Activated naive CD8-positive, alpha-beta T cell treated with anti-CD3 and anti-CD28 coated beads, Interleukin-2, amount 50 U/mL, for 24 hours (primary cell): ENCODE measurements around the gene AAMDC.
"Not testable (repeated sequence)": the region's sequence is repeated elsewhere in the genome, so short reads cannot be mapped to it uniquely, and the experiment has no call there.

Source experiments
- ATAC-seq: fragments of 150-1000 bp; cut with Tn5 transposase; one replicate; pipeline ENCODE4 v1.10.0; 2021
- DNase-seq: peaks from one replicate; pipeline ENCODE4 v3.0.0; 2021
- H3K27ac Mint-ChIP-seq: one replicate; pipeline ENCODE4 v1.8.0; 2021; ENCODE audit warnings: mild to moderate bottlenecking, mixed read lengths
- H3K27me3 Mint-ChIP-seq: one replicate; pipeline ENCODE4 v1.8.0; 2021; ENCODE audit warnings: mixed read lengths
- H3K36me3 Mint-ChIP-seq: one replicate; pipeline ENCODE4 v1.8.0; 2021; ENCODE audit warnings: low read depth, mixed read lengths
- H3K4me1 Mint-ChIP-seq: one replicate; pipeline ENCODE4 v1.8.0; 2021; ENCODE audit warnings: mixed read lengths
- H3K4me3 Mint-ChIP-seq: one replicate; pipeline ENCODE4 v1.8.0; 2021; ENCODE audit warnings: mild to moderate bottlenecking, moderate library complexity, mixed read lengths
- H3K9me3 Mint-ChIP-seq: one replicate; pipeline ENCODE4 v1.8.0; 2021; ENCODE audit warnings: mixed read lengths

The AAMDC gene

DNA sequence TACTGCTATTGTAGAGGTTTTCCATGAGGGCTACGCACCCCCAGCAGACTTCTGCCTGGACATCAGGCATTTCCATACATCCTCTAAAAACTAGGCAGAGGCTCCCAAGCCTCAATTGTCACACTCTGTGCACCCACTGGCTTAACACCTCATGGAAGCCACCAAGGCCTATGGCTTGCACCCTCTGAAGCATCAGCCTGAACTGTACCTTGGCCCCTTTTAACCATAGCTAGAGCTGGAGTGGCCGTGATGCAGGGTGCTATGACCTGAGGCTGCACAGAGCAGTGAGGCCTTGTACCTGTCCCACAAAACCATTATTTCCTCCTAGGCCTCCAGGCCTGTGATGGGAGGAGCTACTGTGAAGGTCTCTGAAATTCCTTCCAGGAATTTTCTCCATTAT lies 33.9 kb downstream of the AAMDC start:
- Mint-ChIP-seq H3K27me3 (no peaks in the 10 kb centered on the region), H3K9me3 (peaks cover 5% of the 10 kb centered on the region), H3K36me3 (peaks cover 24% of the 10 kb centered on the region), H3K4me1 (no peaks in the 10 kb centered on the region), H3K4me3 (no peak overlapping the region), H3K27ac (no peak overlapping the region)
- DNase-seq: no peak
- ATAC-seq: no peak

DNA sequence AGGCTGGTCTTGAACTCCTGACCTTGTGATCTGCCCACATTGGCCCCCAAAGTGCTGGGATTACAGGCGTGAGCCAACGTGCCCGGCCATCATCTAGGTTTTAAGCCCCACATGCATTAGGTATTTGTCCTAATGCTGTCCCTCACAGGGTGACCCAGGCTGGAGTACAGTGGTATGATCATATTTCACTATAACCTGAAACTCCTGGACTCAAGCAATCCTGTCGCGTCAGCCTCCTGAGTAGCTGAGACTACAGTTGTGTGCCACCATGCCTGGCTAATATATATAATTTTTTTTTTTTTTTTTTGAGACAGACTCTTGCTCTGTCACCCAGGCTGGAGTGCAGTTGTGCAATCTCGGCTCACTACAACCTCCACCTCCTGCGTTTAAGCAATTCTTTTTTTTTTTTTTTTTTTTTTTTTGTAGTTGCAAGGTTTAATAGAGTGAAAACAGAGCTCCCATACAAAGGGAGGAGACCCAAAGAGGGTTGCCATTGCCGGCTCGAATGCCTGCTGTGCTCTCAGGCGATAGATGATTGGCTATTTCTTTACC lies 37.0 kb downstream of the AAMDC start:
- not testable (repeated sequence) for ATAC-seq

DNA sequence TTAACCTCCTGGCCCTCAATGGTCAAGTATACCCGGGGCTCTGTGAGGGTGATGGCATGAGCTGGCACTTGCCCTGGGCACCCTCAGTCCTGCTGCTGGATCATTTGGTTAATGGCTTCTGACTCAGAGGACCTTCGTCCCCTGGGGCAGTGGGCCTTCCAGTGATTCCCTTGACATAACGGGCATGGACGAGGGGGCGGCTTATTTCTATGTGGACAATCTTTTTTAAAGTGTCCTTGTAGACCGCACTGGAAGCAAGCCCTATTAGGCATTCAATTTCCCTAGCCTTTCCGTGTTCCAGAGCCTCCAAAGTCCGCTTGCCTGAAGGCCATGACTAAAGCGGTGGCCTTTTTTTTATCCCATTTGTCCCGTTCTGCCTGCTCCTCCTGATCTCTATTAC lies 40.5 kb downstream of the AAMDC start:
- not testable (repeated sequence) for H3K36me3 Mint-ChIP-seq, ATAC-seq, H3K4me1 Mint-ChIP-seq, DNase-seq, H3K27me3 Mint-ChIP-seq, H3K4me3 Mint-ChIP-seq, H3K9me3 Mint-ChIP-seq, H3K27ac Mint-ChIP-seq

More for the DNA sequence above, 37.0 kb downstream of the AAMDC start:
- DNase-seq, H3K4me1 Mint-ChIP-seq, H3K27ac Mint-ChIP-seq, H3K9me3 Mint-ChIP-seq, H3K4me3 Mint-ChIP-seq, H3K27me3 Mint-ChIP-seq: not testable (repeated sequence)
- H3K36me3 Mint-ChIP-seq: peaks cover 24% of the 10 kb centered on the region

GRCh38 chr11:77865805-77866204 lies 44.9 kb downstream of the AAMDC start:
- H3K36me3 Mint-ChIP-seq: peaks cover 3% of the 10 kb centered on the region
- no peak overlapping the region for H3K4me3 Mint-ChIP-seq
- no peak overlapping the region for H3K27ac Mint-ChIP-seq
- no peaks in the 10 kb centered on the region for H3K9me3 Mint-ChIP-seq
- H3K27me3 Mint-ChIP-seq: no peaks in the 10 kb centered on the region
- ATAC-seq: no peak
- H3K4me1 Mint-ChIP-seq: no peaks in the 10 kb centered on the region
- DNase-seq: no peak

GRCh38 chr11:77866336-77866735 lies 45.4 kb downstream of the AAMDC start:
- DNase-seq: no peak
- H3K4me1 Mint-ChIP-seq: no peaks in the 10 kb centered on the region
- no peak overlapping the region for H3K4me3 Mint-ChIP-seq
- H3K27me3 Mint-ChIP-seq: no peaks in the 10 kb centered on the region
- ATAC-seq: no peak
- no peak overlapping the region for H3K27ac Mint-ChIP-seq
- H3K9me3 Mint-ChIP-seq: no peaks in the 10 kb centered on the region
- H3K36me3 Mint-ChIP-seq: peaks cover 3% of the 10 kb centered on the region

DNA sequence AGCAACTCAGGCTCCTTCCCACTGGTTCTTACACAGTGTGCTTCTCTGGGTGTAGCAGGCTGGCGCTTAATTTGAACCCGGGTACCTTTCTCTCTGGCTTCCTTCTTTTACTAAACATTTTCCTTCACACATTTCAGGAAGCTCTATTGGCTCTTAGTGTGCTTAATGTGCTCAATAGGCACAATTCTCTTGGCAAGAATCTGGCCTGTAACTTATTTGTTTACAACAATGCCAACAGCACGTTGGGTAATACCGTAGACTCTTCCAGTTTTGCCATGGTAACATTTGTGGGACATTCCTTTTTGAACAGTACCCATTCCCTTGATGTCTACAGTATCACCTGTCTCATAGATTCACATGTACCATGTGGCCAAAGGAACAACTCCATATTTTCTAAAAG lies 47.8 kb downstream of the AAMDC start:
- DNase-seq (no peak), ATAC-seq (no peak)
- Mint-ChIP-seq H3K9me3 (no peaks in the 10 kb centered on the region), H3K27me3 (no peaks in the 10 kb centered on the region), H3K27ac (no peak overlapping the region), H3K4me3 (no peak overlapping the region), H3K4me1 (no peaks in the 10 kb centered on the region), H3K36me3 (peaks cover 8% of the 10 kb centered on the region)

DNA sequence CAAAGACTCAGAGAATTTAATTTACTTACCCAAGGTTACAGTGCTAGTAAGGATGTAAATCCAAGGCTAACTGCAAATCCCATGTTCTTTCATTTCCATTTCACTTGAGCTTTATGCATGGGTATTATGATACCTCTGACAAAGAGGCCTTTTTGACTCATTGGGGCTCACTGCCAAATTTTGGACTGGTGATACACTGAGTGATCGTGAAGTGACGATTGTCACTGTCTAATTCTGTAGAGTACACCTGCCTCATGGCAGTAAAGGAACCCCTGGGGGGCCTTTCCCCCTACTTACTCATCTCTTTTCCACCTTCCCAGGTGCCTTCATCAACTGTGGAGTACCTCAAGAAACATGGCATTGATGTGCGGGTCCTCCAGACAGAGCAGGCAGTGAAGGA lies 50.9 kb downstream of the AAMDC start:
- no peaks in the 10 kb centered on the region for H3K4me1 Mint-ChIP-seq
- no peak for ATAC-seq
- no peak for DNase-seq
- H3K36me3 Mint-ChIP-seq: peaks cover 8% of the 10 kb centered on the region
- no peaks in the 10 kb centered on the region for H3K9me3 Mint-ChIP-seq
- H3K27ac Mint-ChIP-seq: no peak overlapping the region
- H3K4me3 Mint-ChIP-seq: no peak overlapping the region
- no peaks in the 10 kb centered on the region for H3K27me3 Mint-ChIP-seq

DNA sequence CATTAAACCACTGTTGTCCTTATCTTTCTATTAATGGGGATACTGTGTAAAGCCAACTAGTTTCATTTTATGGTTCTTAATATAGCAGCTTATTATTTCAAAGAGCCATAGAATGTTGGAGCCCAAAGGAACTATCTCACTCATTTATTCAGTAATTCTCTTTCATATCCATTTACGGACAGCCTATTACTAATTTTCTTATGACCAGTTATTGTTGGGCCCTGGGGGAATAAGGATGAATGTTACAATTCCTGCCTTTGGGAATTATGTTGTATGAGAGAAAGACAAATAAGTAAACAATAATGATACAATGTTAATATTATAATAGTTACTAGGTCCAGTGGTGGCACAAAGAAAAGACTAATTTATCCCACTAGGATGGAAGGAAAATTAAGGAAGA lies 52.4 kb downstream of the AAMDC start:
- Mint-ChIP-seq H3K9me3 (no peaks in the 10 kb centered on the region), H3K27ac (no peak overlapping the region), H3K4me3 (no peak overlapping the region), H3K36me3 (peaks cover 12% of the 10 kb centered on the region), H3K4me1 (no peaks in the 10 kb centered on the region), H3K27me3 (no peaks in the 10 kb centered on the region)
- ATAC-seq (no peak), DNase-seq (no peak)

- DNase-seq (no peak), ATAC-seq (no peak)
- no peaks in the 10 kb centered on the region for H3K27me3 Mint-ChIP-seq
- no peak overlapping the region for H3K4me3 Mint-ChIP-seq
- H3K9me3 Mint-ChIP-seq: no peaks in the 10 kb centered on the region
- H3K36me3 Mint-ChIP-seq: peaks cover 9% of the 10 kb centered on the region
- no peaks in the 10 kb centered on the region for H3K4me1 Mint-ChIP-seq
- no peak overlapping the region for H3K27ac Mint-ChIP-seq
Observed at GRCh38 chr11:77874206-77874605, 53.3 kb downstream of the AAMDC start.

DNA sequence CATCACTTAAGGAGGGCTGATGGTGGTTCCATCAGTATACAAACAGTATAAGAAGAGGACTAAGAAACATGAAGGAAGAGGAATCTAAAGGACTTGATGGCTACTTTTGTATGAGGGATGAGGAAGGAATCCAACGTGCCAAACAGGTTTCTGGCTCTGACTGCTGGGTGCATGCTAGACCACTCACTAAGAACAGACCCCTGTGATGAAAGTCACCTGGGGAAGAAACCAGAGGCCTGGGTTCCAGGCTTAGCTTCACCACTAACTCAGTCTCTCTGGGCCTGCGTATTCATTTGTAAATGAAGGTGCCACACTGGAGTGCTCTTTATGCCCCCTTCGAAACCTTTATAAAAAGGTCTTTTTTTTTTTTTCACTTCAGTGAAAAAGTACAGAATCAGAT lies 55.1 kb downstream of the AAMDC start:
- H3K4me3 Mint-ChIP-seq: no peak overlapping the region
- peaks cover 9% of the 10 kb centered on the region for H3K36me3 Mint-ChIP-seq
- ATAC-seq (no peak), DNase-seq (no peak)
- no peaks in the 10 kb centered on the region for H3K27me3 Mint-ChIP-seq
- no peaks in the 10 kb centered on the region for H3K9me3 Mint-ChIP-seq
- H3K27ac Mint-ChIP-seq: no peak overlapping the region
- H3K4me1 Mint-ChIP-seq: peaks cover 1% of the 10 kb centered on the region

DNA sequence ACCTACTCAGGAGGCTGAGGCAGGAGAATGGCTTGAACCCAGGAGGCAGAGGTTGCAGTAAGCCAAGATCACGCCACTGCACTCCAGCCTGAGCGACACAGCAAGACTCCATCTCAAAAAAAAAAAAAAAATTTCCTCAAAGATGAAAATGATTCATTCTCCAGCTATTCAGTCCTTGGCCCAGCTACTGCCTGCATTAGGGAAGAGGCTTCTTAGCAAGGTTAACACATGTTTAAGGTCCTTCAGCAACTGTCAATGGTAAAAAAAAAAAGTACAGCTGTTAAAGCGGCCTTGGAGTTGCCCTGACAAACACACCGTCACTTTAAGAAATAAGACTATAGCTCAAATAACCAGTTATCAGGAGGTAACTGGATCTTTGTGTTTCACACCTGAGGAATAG lies 57.3 kb downstream of the AAMDC start:
- not testable (repeated sequence) for H3K36me3 Mint-ChIP-seq, DNase-seq, ATAC-seq, H3K4me1 Mint-ChIP-seq, H3K27me3 Mint-ChIP-seq, H3K4me3 Mint-ChIP-seq, H3K9me3 Mint-ChIP-seq, H3K27ac Mint-ChIP-seq

GRCh38 chr11:77879218-77879617 lies 58.3 kb downstream of the AAMDC start:
- DNase-seq (no peak), ATAC-seq (no peak)
- no peaks in the 10 kb centered on the region for H3K27me3 Mint-ChIP-seq
- peaks cover 1% of the 10 kb centered on the region for H3K4me1 Mint-ChIP-seq
- H3K27ac Mint-ChIP-seq: no peak overlapping the region
- H3K9me3 Mint-ChIP-seq: no peaks in the 10 kb centered on the region
- no peak overlapping the region for H3K4me3 Mint-ChIP-seq
- H3K36me3 Mint-ChIP-seq: peaks cover 4% of the 10 kb centered on the region

- DNase-seq (no peak), ATAC-seq (no peak)
- H3K36me3 Mint-ChIP-seq: peaks cover 9% of the 10 kb centered on the region
- no peaks in the 10 kb centered on the region for H3K9me3 Mint-ChIP-seq
- no peak overlapping the region for H3K4me3 Mint-ChIP-seq
- H3K4me1 Mint-ChIP-seq: peaks cover 1% of the 10 kb centered on the region
- no peak overlapping the region for H3K27ac Mint-ChIP-seq
- H3K27me3 Mint-ChIP-seq: no peaks in the 10 kb centered on the region
Observed at GRCh38 chr11:77882396-77882795, 61.5 kb downstream of the AAMDC start.

- DNase-seq (no peak), ATAC-seq (no peak)
- Mint-ChIP-seq H3K4me1 (peaks cover 1% of the 10 kb centered on the region), H3K4me3 (no peak overlapping the region), H3K27ac (no peak overlapping the region), H3K36me3 (peaks cover 12% of the 10 kb centered on the region), H3K9me3 (no peaks in the 10 kb centered on the region), H3K27me3 (no peaks in the 10 kb centered on the region)
Observed at GRCh38 chr11:77883775-77884174, 62.8 kb downstream of the AAMDC start.

DNA sequence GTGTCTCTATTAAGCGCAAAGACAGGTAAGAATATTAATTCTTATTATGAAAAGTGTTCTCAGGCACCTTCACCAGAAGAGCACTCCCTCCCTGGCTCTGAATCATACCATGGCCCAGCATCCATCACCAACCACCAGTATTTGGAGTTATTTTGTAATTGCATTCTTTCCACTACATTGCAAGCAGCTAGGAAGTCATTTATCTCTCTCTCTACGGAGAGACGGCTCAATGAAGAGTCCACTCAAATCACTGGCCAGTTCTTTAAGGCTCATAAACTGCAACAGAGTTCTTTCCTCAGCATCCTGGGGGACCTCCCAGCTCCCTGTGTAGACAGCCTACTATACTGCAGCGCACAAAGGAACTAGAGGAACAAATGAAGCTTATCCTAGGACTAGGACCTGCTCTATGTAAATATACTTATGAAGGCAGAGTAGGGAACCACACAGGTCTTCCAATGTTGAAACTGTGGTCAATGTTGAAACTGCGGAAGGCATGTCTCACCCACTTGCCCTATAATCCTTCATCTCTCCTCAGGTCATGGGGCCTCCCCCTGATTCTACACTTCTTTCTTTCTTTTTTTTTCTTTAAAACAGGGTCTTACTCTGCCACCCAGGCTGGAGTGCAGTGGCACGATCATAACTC lies 63.4 kb downstream of the AAMDC start:
- Mint-ChIP-seq H3K4me3 (no peak overlapping the region), H3K9me3 (no peaks in the 10 kb centered on the region), H3K27me3 (no peaks in the 10 kb centered on the region), H3K27ac (no peak overlapping the region), H3K4me1 (peaks cover under 1% of the 10 kb centered on the region), H3K36me3 (peaks cover 16% of the 10 kb centered on the region)
- ATAC-seq: no peak
- DNase-seq: no peak

DNA sequence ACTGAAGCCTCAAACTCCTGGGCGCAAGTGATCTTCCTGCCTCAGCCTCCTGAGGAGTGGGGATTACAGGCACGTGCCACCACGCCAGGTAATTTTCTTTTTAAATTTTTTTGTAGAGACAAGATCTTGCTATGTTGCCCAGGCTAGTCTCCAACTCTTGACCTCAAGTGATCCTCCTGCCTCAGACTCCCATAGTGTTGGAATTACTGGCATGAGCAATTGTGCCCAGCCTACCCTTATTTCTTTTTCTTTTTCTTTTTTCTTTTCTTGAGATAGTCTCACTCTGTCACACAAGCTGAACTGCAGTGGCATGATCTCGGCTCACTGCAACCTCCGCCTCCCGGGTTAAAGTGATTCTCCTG lies 63.9 kb downstream of the AAMDC start:
- no peaks in the 10 kb centered on the region for H3K27me3 Mint-ChIP-seq
- H3K9me3 Mint-ChIP-seq: no peaks in the 10 kb centered on the region
- no peak overlapping the region for H3K4me3 Mint-ChIP-seq
- H3K27ac Mint-ChIP-seq: no peak overlapping the region
- DNase-seq: no peak
- no peaks in the 10 kb centered on the region for H3K4me1 Mint-ChIP-seq
- no peak for ATAC-seq
- H3K36me3 Mint-ChIP-seq: peaks cover 20% of the 10 kb centered on the region
